ENCODE results near the gene SON. TPM values are rescaled to one million over a fixed set of nuclear protein-coding genes. Genes with fewer than 3 reads are reported as not detected.

Gene SON
- total RNA-seq, 2 donors from 2014 or later: 307 to 362 TPM

- Mint-ChIP-seq H3K36me3 (peaks cover 20% of the 10 kb centered on the region), H3K4me3 (no peak overlapping the region), H3K27me3 (no peaks in the 10 kb centered on the region), H3K27ac (no peak overlapping the region), H3K9me3 (no peaks in the 10 kb centered on the region), H3K4me1 (ENCODE audit: low read depth in 2 of 2) (peaks cover 21 to 24% of the 10 kb centered on the region in 2 donors)
- ATAC-seq (no peak), DNase-seq (ENCODE audit: low spot score) (no peak)
Measured at GRCh38 chr21:33537212-33537611, 5.6 kb upstream of the SON start.

- Mint-ChIP-seq H3K4me3 (peak overlapping the region; percentile 91), H3K27me3 (no peaks in the 10 kb centered on the region), H3K9me3 (no peaks in the 10 kb centered on the region), H3K4me1 (ENCODE audit: low read depth in 2 of 2) (peaks cover 32 to 33% of the 10 kb centered on the region in 2 donors), H3K27ac (no peak overlapping the region), H3K36me3 (peaks cover 23% of the 10 kb centered on the region)
- ATAC-seq (no peak), DNase-seq (ENCODE audit: low spot score) (no peak)
Measured at GRCh38 chr21:33539616-33540015, 3.2 kb upstream of the SON start.

- no peaks in the 10 kb centered on the region for H3K9me3 Mint-ChIP-seq
- H3K27ac Mint-ChIP-seq: peak overlapping the region; percentile 94 to 99
- peaks cover 23% of the 10 kb centered on the region for H3K36me3 Mint-ChIP-seq
- H3K4me3 Mint-ChIP-seq: peak overlapping the region; percentile 91
- DNase-seq (ENCODE audit: low spot score): no peak
- H3K27me3 Mint-ChIP-seq: no peaks in the 10 kb centered on the region
- ATAC-seq: no peak
- H3K4me1 Mint-ChIP-seq (ENCODE audit: low read depth in 2 of 2): peaks cover 32 to 39% of the 10 kb centered on the region in 2 donors
Measured at GRCh38 chr21:33540711-33541104, 2.1 kb upstream of the SON start.

GRCh38 chr21:33541105-33541711 is 1.6 kb upstream of the SON start:
- H3K27me3 Mint-ChIP-seq: no peaks in the 10 kb centered on the region
- no peaks in the 10 kb centered on the region for H3K9me3 Mint-ChIP-seq
- DNase-seq (ENCODE audit: low spot score) (no peak), ATAC-seq (no peak)
- H3K27ac Mint-ChIP-seq: peak overlapping the region; percentile 94 to 99
- H3K4me3 Mint-ChIP-seq: peak overlapping the region; percentile 91
- peaks cover 23% of the 10 kb centered on the region for H3K36me3 Mint-ChIP-seq
- peaks cover 34 to 43% of the 10 kb centered on the region in 2 donors for H3K4me1 Mint-ChIP-seq (ENCODE audit: low read depth in 2 of 2)

GRCh38 chr21:33541756-33542639 is 840 bp upstream of the SON start, which contains the start of gene GART:
GART (minus strand) TSS chr21:33542117; CDS start chr21:33539315, 2,802 bp downstream.
- H3K4me3 Mint-ChIP-seq: peak within 1 kb of the TSS; percentile 91
- H3K27me3 Mint-ChIP-seq: no peaks in the 10 kb centered on the region
- peak within 1 kb of the TSS; percentile 94 to 99 for H3K27ac Mint-ChIP-seq
- H3K9me3 Mint-ChIP-seq: no peaks in the 10 kb centered on the region
- ATAC-seq (peak; percentile 84 to 85), DNase-seq (ENCODE audit: low spot score) (peak; percentile 91)
- H3K36me3 Mint-ChIP-seq: peaks cover 20% of the 10 kb centered on the region
- H3K4me1 Mint-ChIP-seq (ENCODE audit: low read depth in 2 of 2): peaks cover 34 to 43% of the 10 kb centered on the region in 2 donors

- DNase-seq (ENCODE audit: low spot score) (peak; percentile 86), ATAC-seq (peak; percentile 34 to 37)
- Mint-ChIP-seq H3K4me1 (ENCODE audit: low read depth in 2 of 2) (peaks cover 29 to 37% of the 10 kb centered on the region in 2 donors), H3K36me3 (peaks cover 11% of the 10 kb centered on the region), H3K9me3 (no peaks in the 10 kb centered on the region), H3K27ac (peak overlapping the region; percentile 94 to 99), H3K27me3 (no peaks in the 10 kb centered on the region), H3K4me3 (peak overlapping the region; percentile 91)
Measured at GRCh38 chr21:33543505-33544129, 779 bp downstream of the SON start.

GRCh38 chr21:33544451-33545195 is 1.8 kb downstream of the SON start:
- H3K27me3 Mint-ChIP-seq: no peaks in the 10 kb centered on the region
- ATAC-seq (no peak), DNase-seq (ENCODE audit: low spot score) (no peak)
- H3K4me1 Mint-ChIP-seq (ENCODE audit: low read depth in 2 of 2): peaks cover 31 to 43% of the 10 kb centered on the region in 2 donors
- H3K36me3 Mint-ChIP-seq: peaks cover 17% of the 10 kb centered on the region
- peak overlapping the region; percentile 94 to 99 for H3K27ac Mint-ChIP-seq
- no peaks in the 10 kb centered on the region for H3K9me3 Mint-ChIP-seq
- H3K4me3 Mint-ChIP-seq: peak overlapping the region; percentile 91

GRCh38 chr21:33546086-33546485 is 3.2 kb downstream of the SON start:
- H3K36me3 Mint-ChIP-seq: peaks cover 22% of the 10 kb centered on the region
- H3K9me3 Mint-ChIP-seq: no peaks in the 10 kb centered on the region
- ATAC-seq (no peak), DNase-seq (ENCODE audit: low spot score) (no peak)
- H3K4me3 Mint-ChIP-seq: peak overlapping the region; percentile 91
- H3K27ac Mint-ChIP-seq: peak overlapping the region in 1 of 2 donors; percentile 41
- H3K27me3 Mint-ChIP-seq: no peaks in the 10 kb centered on the region
- peaks cover 27 to 39% of the 10 kb centered on the region in 2 donors for H3K4me1 Mint-ChIP-seq (ENCODE audit: low read depth in 2 of 2)

GRCh38 chr21:33549848-33550771 is 7.3 kb downstream of the SON start:
- DNase-seq (ENCODE audit: low spot score) (no peak), ATAC-seq (no peak)
- H3K9me3 Mint-ChIP-seq: no peaks in the 10 kb centered on the region
- peaks cover 24 to 36% of the 10 kb centered on the region in 2 donors for H3K4me1 Mint-ChIP-seq (ENCODE audit: low read depth in 2 of 2)
- no peak overlapping the region for H3K27ac Mint-ChIP-seq
- H3K27me3 Mint-ChIP-seq: no peaks in the 10 kb centered on the region
- H3K4me3 Mint-ChIP-seq: no peak overlapping the region
- peaks cover 31% of the 10 kb centered on the region for H3K36me3 Mint-ChIP-seq

GRCh38 chr21:33550772-33551660 is 8.2 kb downstream of the SON start:
- H3K9me3 Mint-ChIP-seq: no peaks in the 10 kb centered on the region
- no peaks in the 10 kb centered on the region for H3K27me3 Mint-ChIP-seq
- H3K36me3 Mint-ChIP-seq: peaks cover 38% of the 10 kb centered on the region
- no peak overlapping the region for H3K4me3 Mint-ChIP-seq
- H3K4me1 Mint-ChIP-seq (ENCODE audit: low read depth in 2 of 2): peaks cover 29 to 40% of the 10 kb centered on the region in 2 donors
- H3K27ac Mint-ChIP-seq: no peak overlapping the region
- no peak for ATAC-seq
- no peak for DNase-seq (ENCODE audit: low spot score)

- Mint-ChIP-seq H3K27me3 (no peaks in the 10 kb centered on the region), H3K27ac (no peak overlapping the region), H3K4me3 (no peak overlapping the region), H3K9me3 (no peaks in the 10 kb centered on the region), H3K36me3 (peaks cover 44% of the 10 kb centered on the region), H3K4me1 (ENCODE audit: low read depth in 2 of 2) (peaks cover 34 to 45% of the 10 kb centered on the region in 2 donors)
- ATAC-seq (no peak), DNase-seq (ENCODE audit: low spot score) (no peak)
Measured at GRCh38 chr21:33551664-33552063, 8.8 kb downstream of the SON start.
